ENCODE measurements around the gene PARM1. TPM values are rescaled to one million over a fixed set of nuclear protein-coding genes. Genes with fewer than 3 reads are reported as not detected.

Gene PARM1
- total and polyA plus RNA-seq, 2 of the 4 experiments (the other 2 are of a cell fraction) = 0.07 to 0.18 TPM

DNA sequence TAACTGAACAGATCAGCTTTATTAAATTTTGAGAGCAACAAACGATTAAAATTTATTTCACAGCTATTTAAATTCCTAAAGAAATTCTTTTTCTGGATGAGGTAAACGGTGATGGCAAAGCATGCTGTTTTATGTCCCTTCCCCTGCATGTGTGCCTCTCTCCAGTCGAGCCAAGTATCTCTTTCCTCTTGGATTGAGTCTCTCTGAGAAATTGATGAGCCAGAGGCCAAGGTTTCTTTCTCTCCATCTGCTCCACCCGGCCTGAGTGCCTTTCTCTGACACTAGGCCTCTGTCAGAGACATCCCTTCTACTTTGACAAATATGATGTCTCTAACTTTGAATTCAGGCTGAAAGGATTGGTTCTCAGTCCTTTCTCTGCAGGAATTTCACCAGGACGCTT, 42.6 kb upstream of the PARM1 start:
- no TSS peak for BruUV-seq (replicated peaks)

More for the DNA sequence above, 42.6 kb upstream of the PARM1 start:
- ChIA-PET CTCF (interaction anchor here (0.9 to 1.1 kb wide), 2 partner anchors 16 to 357 kb away, joined by 3 read pairs; no protein-coding TSS in a partner anchor), POLR2A (ENCODE audit: unreplicated experiment) (no interaction called here)
- Histone ChIP-seq H2AK9ac (replicated peaks; ENCODE audit: low read depth, low read length, poor library complexity) (no peak overlapping the region), H2BK20ac (ENCODE audit: low read depth, low read length) (no peak overlapping the region), H2AFZ (replicated peaks; ENCODE audit: low read length, poor library complexity) (no peak overlapping the region), H3K27me3 (ENCODE audit: control insufficient read depth, insufficient read depth, low read length) (no peaks in the 10 kb centered on the region; the same call in 1 of the 2 replicates), H3K4me1 (ENCODE audit: control insufficient read depth, insufficient read depth, low read length) (no peaks in the 10 kb centered on the region), H3K9me3 (ENCODE audit: control insufficient read depth, insufficient read depth, low read length) (no peaks in the 10 kb centered on the region), H4K20me1 (ENCODE audit: insufficient read depth, low read length) (no peaks in the 10 kb centered on the region), H3K9me1 (ENCODE audit: insufficient read depth, low read length) (no peaks in the 10 kb centered on the region), H3K9ac (ENCODE audit: low read depth, low read length) (no peak overlapping the region), H3K23ac (ENCODE audit: low read depth, low read length) (no peak overlapping the region), H2AK5ac (ENCODE audit: low read depth, low read length) (no peak overlapping the region), H4K8ac (ENCODE audit: low read depth in 2 of 2, low read length in 2 of 2) (no peak overlapping the region), H2BK5ac (ENCODE audit: low read depth, low read length, poor library complexity, severe bottlenecking) (no peak overlapping the region), H3K56ac (ENCODE audit: extremely low read depth, insufficient read depth, low read length) (no peak overlapping the region), H3K4ac (ENCODE audit: low read depth, low read length) (no peak overlapping the region), H3K36me3 (ENCODE audit: control insufficient read depth, insufficient read depth, low read length) (no peaks in the 10 kb centered on the region), H4K91ac (ENCODE audit: insufficient read depth, low read depth, low read length) (no peak overlapping the region), H3K14ac (replicated peaks; ENCODE audit: low read depth, low read length) (no peak overlapping the region), H3K4me3 (ENCODE audit: insufficient read depth, low read depth, low read length) (no peak overlapping the region), H2BK120ac (ENCODE audit: low read depth, low read length) (no peak overlapping the region), H3K4me2 (ENCODE audit: low read depth, low read length) (no peak overlapping the region), H2BK15ac (ENCODE audit: low read depth, low read length) (no peak overlapping the region), H3K79me1 (ENCODE audit: low read depth in 1 of 2, low read length in 2 of 2) (no peaks in the 10 kb centered on the region), H3K18ac (ENCODE audit: low read depth, low read length) (no peak overlapping the region), H3K27ac (ENCODE audit: insufficient read depth, low read length) (no peak overlapping the region), H4K5ac (ENCODE audit: low read depth, low read length) (no peak overlapping the region)
- TF ChIP-seq, protein P1, sequence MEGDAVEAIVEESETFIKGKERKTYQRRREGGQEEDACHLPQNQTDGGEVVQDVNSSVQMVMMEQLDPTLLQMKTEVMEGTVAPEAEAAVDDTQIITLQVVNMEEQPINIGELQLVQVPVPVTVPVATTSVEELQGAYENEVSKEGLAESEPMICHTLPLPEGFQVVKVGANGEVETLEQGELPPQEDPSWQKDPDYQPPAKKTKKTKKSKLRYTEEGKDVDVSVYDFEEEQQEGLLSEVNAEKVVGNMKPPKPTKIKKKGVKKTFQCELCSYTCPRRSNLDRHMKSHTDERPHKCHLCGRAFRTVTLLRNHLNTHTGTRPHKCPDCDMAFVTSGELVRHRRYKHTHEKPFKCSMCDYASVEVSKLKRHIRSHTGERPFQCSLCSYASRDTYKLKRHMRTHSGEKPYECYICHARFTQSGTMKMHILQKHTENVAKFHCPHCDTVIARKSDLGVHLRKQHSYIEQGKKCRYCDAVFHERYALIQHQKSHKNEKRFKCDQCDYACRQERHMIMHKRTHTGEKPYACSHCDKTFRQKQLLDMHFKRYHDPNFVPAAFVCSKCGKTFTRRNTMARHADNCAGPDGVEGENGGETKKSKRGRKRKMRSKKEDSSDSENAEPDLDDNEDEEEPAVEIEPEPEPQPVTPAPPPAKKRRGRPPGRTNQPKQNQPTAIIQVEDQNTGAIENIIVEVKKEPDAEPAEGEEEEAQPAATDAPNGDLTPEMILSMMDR (conservative IDR thresholded peaks at IDR 0.05; ENCODE audit: low read depth, low read length) = no peak
- no peak for TF ChIP-seq FOS (IDR thresholded peaks at IDR 0.05; ENCODE audit: low read depth, low read length)
- TF ChIP-seq RFX5 (IDR thresholded peaks at IDR 0.05; ENCODE audit: low read depth, low read length) = no peak
- TF ChIP-seq, protein P2, sequence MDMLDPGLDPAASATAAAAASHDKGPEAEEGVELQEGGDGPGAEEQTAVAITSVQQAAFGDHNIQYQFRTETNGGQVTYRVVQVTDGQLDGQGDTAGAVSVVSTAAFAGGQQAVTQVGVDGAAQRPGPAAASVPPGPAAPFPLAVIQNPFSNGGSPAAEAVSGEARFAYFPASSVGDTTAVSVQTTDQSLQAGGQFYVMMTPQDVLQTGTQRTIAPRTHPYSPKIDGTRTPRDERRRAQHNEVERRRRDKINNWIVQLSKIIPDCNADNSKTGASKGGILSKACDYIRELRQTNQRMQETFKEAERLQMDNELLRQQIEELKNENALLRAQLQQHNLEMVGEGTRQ (IDR thresholded peaks at IDR 0.05; ENCODE audit: low read depth, low read length) = no peak
- TF ChIP-seq NFE2L2 (IDR thresholded peaks at IDR 0.05; ENCODE audit: low read depth, low read length) = no peak
- no peak for TF ChIP-seq RAD21 (IDR thresholded peaks at IDR 0.05; ENCODE audit: low read length)
- TF ChIP-seq POLR2A (IDR thresholded peaks at IDR 0.05; ENCODE audit: low read depth, low read length) = no peak
- TF ChIP-seq, protein P3, sequence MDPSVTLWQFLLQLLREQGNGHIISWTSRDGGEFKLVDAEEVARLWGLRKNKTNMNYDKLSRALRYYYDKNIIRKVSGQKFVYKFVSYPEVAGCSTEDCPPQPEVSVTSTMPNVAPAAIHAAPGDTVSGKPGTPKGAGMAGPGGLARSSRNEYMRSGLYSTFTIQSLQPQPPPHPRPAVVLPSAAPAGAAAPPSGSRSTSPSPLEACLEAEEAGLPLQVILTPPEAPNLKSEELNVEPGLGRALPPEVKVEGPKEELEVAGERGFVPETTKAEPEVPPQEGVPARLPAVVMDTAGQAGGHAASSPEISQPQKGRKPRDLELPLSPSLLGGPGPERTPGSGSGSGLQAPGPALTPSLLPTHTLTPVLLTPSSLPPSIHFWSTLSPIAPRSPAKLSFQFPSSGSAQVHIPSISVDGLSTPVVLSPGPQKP (IDR thresholded peaks at IDR 0.05; ENCODE audit: borderline replicate concordance, low read depth, low read length) = no peak
- TF ChIP-seq CEBPB (IDR thresholded peaks at IDR 0.05; ENCODE audit: low read depth, low read length) = no peak
- intact Hi-C loops (cut with micrococcal nuclease) (no loop called here), dilution Hi-C loops (cut with HindIII; ENCODE audit: low sequenced_read_pairs, unreplicated experiment) (no loop called here), in situ Hi-C loops (cut with MboI; ENCODE audit: low sequenced_read_pairs) (no loop called here)
- no CpG with 5 or more reads among the region's 5 CpGs for WGBS, 2 experiments (ENCODE audit: extremely low coverage in 2 of 2, insufficient read length in 1 of 2)
- ATAC-seq (ENCODE audit: low read depth) = no peak
- no peak for DNase-seq
